Left ventricle myocardium inferior (tissue), 1 donor: ENCODE results near the gene WNK3. TPM values are rescaled to one million over a fixed set of nuclear protein-coding genes. Genes with fewer than 3 reads are reported as not detected.
"Not testable (repeated sequence)": the region's sequence is repeated elsewhere in the genome, so short reads cannot be mapped to it uniquely, and the experiment has no call there.

Experiments used
- DNase-seq: peaks from one replicate; pipeline ENCODE4 v3.0.0-alpha.2; 2020
- H3K27ac ChIP-seq: fragments of 200-600 bp; replicated peaks from 2 replicates; pipeline ENCODE4 v1.8.0; 2021
- H3K27me3 ChIP-seq: fragments of 200-600 bp; 2 replicates; pipeline ENCODE4 v1.8.0; 2021; ENCODE audit warnings: low read depth
- H3K36me3 ChIP-seq: fragments of 200-600 bp; 2 replicates; pipeline ENCODE4 v1.8.0; 2021
- H3K4me1 ChIP-seq: fragments of 200-600 bp; 2 replicates; pipeline ENCODE4 v1.8.0; 2021
- H3K4me3 ChIP-seq: fragments of 200-600 bp; 2 replicates; pipeline ENCODE4 v1.8.0; 2021; ENCODE audit warnings: mild to moderate bottlenecking, moderate library complexity
- H3K9me3 ChIP-seq: fragments of 200-600 bp; replicated peaks from 2 replicates; pipeline ENCODE4 v1.8.0; 2021
- intact Hi-C: fragments of 100-400 bp; cut with micrococcal nuclease; formaldehyde crosslinking; loops from one replicate; pipeline ENCODE4 v1.11.0; 2022
- total RNA-seq: library from RNA; stranded (reverse); fragmentation: NEBNext Ultra II Directional; extraction: Animal tissue kit (Norgen Biotek cat#: 25700); gene quantifications from one replicate; pipeline ENCODE4 v1.2.1, GENCODE V29; 2021
- TF ChIP-seq, protein P1 (sequence below): fragments of 200-600 bp; IDR thresholded peaks from 2 replicates; pipeline ENCODE4 v1.8.0; 2021; ENCODE audit warnings: antibody characterized with exemption, mild to moderate bottlenecking, borderline replicate concordance
- donor health status: DM: no; HTN: yes; CAD: no; lungs with severe emphysema.

The WNK3 gene
- total RNA-seq, 1 donor from 2014 or later: 0.88 TPM

DNA sequence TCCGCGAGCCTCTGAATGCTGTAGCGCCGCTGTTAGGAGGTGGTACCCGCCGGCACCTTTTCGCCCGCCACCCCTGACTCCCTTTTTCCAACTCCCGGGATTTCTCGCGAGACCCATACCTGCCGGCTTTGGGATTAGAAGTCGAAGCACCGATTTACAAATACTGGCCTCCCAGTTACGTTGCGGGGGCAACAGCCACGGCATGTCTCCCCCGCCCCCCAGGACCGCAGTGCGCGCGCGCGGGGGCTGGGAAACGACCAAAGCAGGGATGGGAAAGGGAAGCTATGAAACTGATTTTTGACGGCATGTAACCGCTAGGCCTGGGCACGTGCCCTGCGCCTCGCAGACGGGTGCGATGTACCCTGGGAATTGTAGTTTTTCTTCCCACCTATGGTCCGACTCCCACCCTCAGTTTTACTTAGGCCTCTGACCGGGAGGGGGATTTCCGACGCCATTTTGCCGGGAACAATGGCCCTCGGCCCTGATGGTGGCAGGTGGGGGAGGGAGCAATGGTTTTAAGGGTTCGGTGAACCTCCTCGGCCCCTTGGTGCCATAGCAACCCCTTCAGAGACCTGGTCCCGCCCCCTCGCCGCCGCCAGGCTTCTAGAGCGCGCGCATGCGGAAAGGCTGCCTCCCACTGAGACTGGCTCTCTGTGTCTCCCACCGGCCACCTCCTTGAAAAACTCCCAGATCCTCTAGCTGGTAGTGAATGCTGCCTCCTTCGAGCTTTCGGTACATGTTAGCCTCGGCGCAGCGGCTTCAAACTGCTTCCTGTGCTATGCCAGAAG, 772 bp upstream of the WNK3 start:
- peak; percentile 30 for DNase-seq
- no peaks in the 10 kb centered on the region for H3K27me3 ChIP-seq
- peak overlapping the region; percentile 68 for H3K4me3 ChIP-seq
- H3K4me1 ChIP-seq: peaks cover 5% of the 10 kb centered on the region
- peak overlapping the region; percentile 48 for H3K27ac ChIP-seq
- H3K9me3 ChIP-seq: no peaks in the 10 kb centered on the region
- no peaks in the 10 kb centered on the region for H3K36me3 ChIP-seq
- intact Hi-C loops: no loop called here
- TF ChIP-seq, protein P1, sequence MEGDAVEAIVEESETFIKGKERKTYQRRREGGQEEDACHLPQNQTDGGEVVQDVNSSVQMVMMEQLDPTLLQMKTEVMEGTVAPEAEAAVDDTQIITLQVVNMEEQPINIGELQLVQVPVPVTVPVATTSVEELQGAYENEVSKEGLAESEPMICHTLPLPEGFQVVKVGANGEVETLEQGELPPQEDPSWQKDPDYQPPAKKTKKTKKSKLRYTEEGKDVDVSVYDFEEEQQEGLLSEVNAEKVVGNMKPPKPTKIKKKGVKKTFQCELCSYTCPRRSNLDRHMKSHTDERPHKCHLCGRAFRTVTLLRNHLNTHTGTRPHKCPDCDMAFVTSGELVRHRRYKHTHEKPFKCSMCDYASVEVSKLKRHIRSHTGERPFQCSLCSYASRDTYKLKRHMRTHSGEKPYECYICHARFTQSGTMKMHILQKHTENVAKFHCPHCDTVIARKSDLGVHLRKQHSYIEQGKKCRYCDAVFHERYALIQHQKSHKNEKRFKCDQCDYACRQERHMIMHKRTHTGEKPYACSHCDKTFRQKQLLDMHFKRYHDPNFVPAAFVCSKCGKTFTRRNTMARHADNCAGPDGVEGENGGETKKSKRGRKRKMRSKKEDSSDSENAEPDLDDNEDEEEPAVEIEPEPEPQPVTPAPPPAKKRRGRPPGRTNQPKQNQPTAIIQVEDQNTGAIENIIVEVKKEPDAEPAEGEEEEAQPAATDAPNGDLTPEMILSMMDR: no peak

DNA sequence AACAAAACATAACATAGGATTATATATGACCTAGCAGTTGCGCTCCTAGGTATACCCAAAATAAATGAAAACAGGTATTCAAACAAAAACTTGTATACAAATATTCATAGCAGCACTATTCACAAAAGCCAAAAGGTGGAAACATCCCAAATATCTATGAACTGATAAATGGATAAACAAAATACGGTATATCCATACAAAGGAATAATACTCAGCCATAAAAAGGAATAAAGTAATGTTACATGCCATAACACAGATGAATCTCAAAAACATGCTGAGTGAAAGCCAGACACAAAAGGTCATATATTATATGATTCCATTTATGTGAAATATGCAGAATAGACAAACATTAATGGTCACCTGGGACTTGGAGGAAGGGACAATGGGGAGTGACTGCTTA, 5.2 kb downstream of the WNK3 start:
- intact Hi-C loops: no loop called here
- Histone ChIP-seq H3K27ac (no peak overlapping the region), H3K4me1 (no peaks in the 10 kb centered on the region), H3K27me3 (no peaks in the 10 kb centered on the region), H3K4me3 (no peak overlapping the region), H3K36me3 (no peaks in the 10 kb centered on the region), H3K9me3 (no peaks in the 10 kb centered on the region)
- TF ChIP-seq, protein P1: no peak
- no peak for DNase-seq

DNA sequence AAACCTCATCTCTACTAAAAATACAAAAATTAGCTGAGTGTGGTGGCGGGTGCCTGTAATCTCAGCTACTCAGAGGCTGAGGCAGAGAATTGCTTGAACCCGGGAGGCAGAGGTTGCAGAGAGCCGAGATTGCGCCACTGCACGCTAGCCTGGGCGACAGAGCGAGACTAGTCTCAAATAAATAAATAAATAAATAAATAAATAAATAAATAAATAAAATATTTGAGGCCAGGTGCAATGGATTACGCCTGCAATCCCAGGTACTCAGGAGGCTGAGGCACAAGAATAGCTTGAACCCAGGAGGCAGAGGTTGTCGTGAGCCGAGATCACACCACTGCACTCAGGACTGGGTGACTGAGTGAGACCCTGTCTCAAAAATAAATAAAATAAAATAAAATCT, 20.5 kb downstream of the WNK3 start:
- H3K9me3 ChIP-seq, H3K4me3 ChIP-seq, DNase-seq, H3K36me3 ChIP-seq, intact Hi-C loops, H3K4me1 ChIP-seq, H3K27me3 ChIP-seq, H3K27ac ChIP-seq: not testable (repeated sequence)

DNA sequence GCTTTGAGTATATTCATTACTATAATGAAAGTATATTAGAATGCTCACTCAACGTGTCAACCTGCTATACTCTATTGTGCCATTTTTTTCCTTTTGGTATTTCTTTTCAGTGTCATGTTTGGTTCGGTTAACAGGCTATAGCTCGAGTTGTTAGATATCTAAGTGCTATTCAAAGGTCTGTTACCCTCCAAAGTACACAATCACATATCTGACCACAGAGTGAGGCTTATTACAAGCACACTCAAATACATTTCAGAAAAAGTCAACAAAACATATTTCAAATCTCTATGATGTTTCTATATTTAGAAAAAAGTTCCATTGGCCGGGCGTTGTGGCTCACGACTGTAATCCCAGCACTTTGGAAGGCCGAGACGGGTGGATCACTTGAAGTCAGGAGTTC, 32.8 kb downstream of the WNK3 start:
- Histone ChIP-seq H3K9me3 (no peaks in the 10 kb centered on the region), H3K4me1 (no peaks in the 10 kb centered on the region), H3K27ac (no peak overlapping the region), H3K27me3 (no peaks in the 10 kb centered on the region), H3K36me3 (no peaks in the 10 kb centered on the region), H3K4me3 (no peak overlapping the region)
- TF ChIP-seq, protein P1: no peak
- intact Hi-C loops: no loop called here
- no peak for DNase-seq

DNA sequence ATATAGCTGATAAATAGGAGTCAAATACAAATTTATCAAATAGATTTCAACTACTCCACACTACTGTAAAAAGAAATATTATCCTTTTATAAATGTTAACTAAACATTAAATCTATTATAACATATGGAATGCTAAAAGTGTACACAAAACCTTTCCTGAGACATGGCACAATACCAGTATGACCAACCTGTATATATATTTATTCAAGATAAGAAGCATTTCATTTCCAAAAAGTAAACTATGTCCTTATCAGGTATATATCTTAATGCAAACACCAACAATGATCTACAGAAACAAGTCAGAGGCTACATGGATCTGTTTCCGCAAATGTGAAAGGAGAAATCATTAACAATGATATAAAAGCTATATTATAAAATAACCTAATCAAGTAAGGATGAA, 37.8 kb downstream of the WNK3 start:
- Histone ChIP-seq H3K27me3 (no peaks in the 10 kb centered on the region), H3K9me3 (no peaks in the 10 kb centered on the region), H3K27ac (no peak overlapping the region), H3K36me3 (no peaks in the 10 kb centered on the region), H3K4me3 (no peak overlapping the region), H3K4me1 (no peaks in the 10 kb centered on the region)
- intact Hi-C loops: no loop called here
- TF ChIP-seq, protein P1: no peak
- no peak for DNase-seq

DNA sequence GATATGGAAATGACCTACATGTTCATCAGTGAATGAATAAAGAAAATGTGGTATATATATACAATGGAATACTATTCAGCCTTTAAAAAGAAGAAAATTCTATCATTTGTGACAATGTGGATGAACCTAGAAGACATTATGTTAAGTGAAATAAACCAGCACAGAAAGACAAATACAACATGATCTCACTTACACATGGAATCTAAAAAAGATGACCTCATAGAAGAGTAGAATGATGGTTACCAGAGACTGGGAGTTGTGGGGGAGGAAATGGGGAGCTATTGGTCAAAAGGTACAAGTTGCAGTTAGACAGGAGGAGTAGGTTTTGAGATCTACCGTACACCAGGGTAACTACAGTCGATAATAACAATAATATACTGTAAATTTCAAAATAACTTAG, 51.5 kb downstream of the WNK3 start:
- H3K4me1 ChIP-seq: no peaks in the 10 kb centered on the region
- no peaks in the 10 kb centered on the region for H3K27me3 ChIP-seq
- H3K9me3 ChIP-seq: no peaks in the 10 kb centered on the region
- no peak for DNase-seq
- TF ChIP-seq, protein P1: no peak
- H3K36me3 ChIP-seq: no peaks in the 10 kb centered on the region
- no peak overlapping the region for H3K4me3 ChIP-seq
- intact Hi-C loops: no loop called here
- no peak overlapping the region for H3K27ac ChIP-seq
